KMS-11 (cell line): ENCODE measurements around the gene CBX6.
"Not testable (repeated sequence)": the region's sequence is repeated elsewhere in the genome, so short reads cannot be mapped to it uniquely, and the experiment has no call there.

Source experiments
- H2AFZ ChIP-seq: fragments of 200-600 bp; sonication (generic); 2 replicates; pipeline ENCODE4 v1.6.1; 2016; ENCODE audit warnings: antibody characterized with exemption, mixed run types, low read depth
- H3K27ac ChIP-seq: fragments of 200-600 bp; sonication (generic); 2 replicates; pipeline ENCODE4 v1.6.1; 2016; ENCODE audit warnings: mild to moderate bottlenecking, mixed run types
- H3K27me3 ChIP-seq: fragments of 200-600 bp; sonication (generic); 2 replicates; pipeline ENCODE4 v1.6.1; 2017; ENCODE audit warnings: mild to moderate bottlenecking, low read depth, mixed run types, moderate library complexity; ENCODE audit not compliant: insufficient read depth
- H3K36me3 ChIP-seq: fragments of 200-600 bp; sonication (generic); 2 replicates; pipeline ENCODE4 v1.6.1; 2017; ENCODE audit warnings: mild to moderate bottlenecking, mixed run types; ENCODE audit not compliant: insufficient read depth
- H3K4me1 ChIP-seq: fragments of 200-600 bp; sonication (generic); 2 replicates; pipeline ENCODE4 v1.6.1; 2016; ENCODE audit warnings: mild to moderate bottlenecking, low read depth, mixed run types; ENCODE audit not compliant: poor library complexity, severe bottlenecking
- H3K4me2 ChIP-seq: fragments of 200-600 bp; sonication (generic); 2 replicates; pipeline ENCODE4 v1.7.0; 2016; ENCODE audit warnings: mild to moderate bottlenecking, mixed run types
- H3K4me3 ChIP-seq: fragments of 200-600 bp; sonication (generic); IDR thresholded peaks from 2 replicates; pipeline ENCODE4 v1.6.1; 2017; ENCODE audit warnings: low read depth, low read length, mixed read lengths; ENCODE audit not compliant: insufficient read depth
- H3K79me2 ChIP-seq: fragments of 200-600 bp; sonication (generic); 2 replicates; pipeline ENCODE4 v1.6.1; 2016; ENCODE audit warnings: low read depth, mixed run types; ENCODE audit not compliant: insufficient read depth
- H3K9ac ChIP-seq: fragments of 200-600 bp; sonication (generic); 2 replicates; pipeline ENCODE4 v1.6.1; 2016; ENCODE audit warnings: mild to moderate bottlenecking, mixed run types
- H4K20me1 ChIP-seq: fragments of 200-600 bp; sonication (generic); 2 replicates; pipeline ENCODE4 v1.6.1; 2016; ENCODE audit warnings: mild to moderate bottlenecking, mixed run types; ENCODE audit not compliant: insufficient read depth
- CTCF ChIP-seq: fragments of 200-600 bp; sonication (generic); conservative IDR thresholded peaks from 2 replicates; pipeline ENCODE4 v1.6.1; 2017; ENCODE audit warnings: low read depth, mild to moderate bottlenecking, antibody characterized with exemption, low read length, moderate library complexity, mixed read lengths

The CBX6 gene

GRCh38 chr22:38861170-38861876, 10.7 kb downstream of the CBX6 start:
- no peak overlapping the region for H3K4me3 ChIP-seq
- H3K27ac ChIP-seq: no peak overlapping the region
- no peaks in the 10 kb centered on the region for H3K36me3 ChIP-seq
- no peaks in the 10 kb centered on the region for H3K79me2 ChIP-seq
- H2AFZ ChIP-seq: no peak overlapping the region
- no peaks in the 10 kb centered on the region for H4K20me1 ChIP-seq
- TF ChIP-seq CTCF: no peak
- no peak overlapping the region for H3K9ac ChIP-seq
- H3K27me3 ChIP-seq: peaks cover 14% of the 10 kb centered on the region; the same call in 1 of the 2 replicates
- no peak overlapping the region for H3K4me2 ChIP-seq
- no peaks in the 10 kb centered on the region for H3K4me1 ChIP-seq

GRCh38 chr22:38860283-38861169, 11.5 kb downstream of the CBX6 start:
- H3K4me2 ChIP-seq: no peak overlapping the region
- no peak overlapping the region for H3K27ac ChIP-seq
- H3K27me3 ChIP-seq: peaks cover 20% of the 10 kb centered on the region; the same call in 1 of the 2 replicates
- H3K4me1 ChIP-seq: no peaks in the 10 kb centered on the region
- no peaks in the 10 kb centered on the region for H3K79me2 ChIP-seq
- no peak overlapping the region for H3K9ac ChIP-seq
- no peaks in the 10 kb centered on the region for H4K20me1 ChIP-seq
- H3K4me3 ChIP-seq: no peak overlapping the region
- H2AFZ ChIP-seq: no peak overlapping the region
- no peaks in the 10 kb centered on the region for H3K36me3 ChIP-seq
- TF ChIP-seq CTCF: no peak

- Histone ChIP-seq H3K4me1 (no peaks in the 10 kb centered on the region), H4K20me1 (no peaks in the 10 kb centered on the region), H3K27me3 (peaks cover 24% of the 10 kb centered on the region; the same call in 1 of the 2 replicates), H3K4me2 (no peak overlapping the region), H3K9ac (no peak overlapping the region), H3K4me3 (no peak overlapping the region), H2AFZ (no peak overlapping the region), H3K27ac (no peak overlapping the region), H3K79me2 (no peaks in the 10 kb centered on the region), H3K36me3 (no peaks in the 10 kb centered on the region)
- TF ChIP-seq CTCF: no peak
Observed at GRCh38 chr22:38859581-38860282, 12.3 kb downstream of the CBX6 start.

GRCh38 chr22:38858492-38858891, 13.5 kb downstream of the CBX6 start:
- no peak overlapping the region for H2AFZ ChIP-seq
- H3K79me2 ChIP-seq: no peaks in the 10 kb centered on the region
- H3K4me3 ChIP-seq: no peak overlapping the region
- no peaks in the 10 kb centered on the region for H4K20me1 ChIP-seq
- H3K36me3 ChIP-seq: no peaks in the 10 kb centered on the region
- H3K4me1 ChIP-seq: no peaks in the 10 kb centered on the region
- H3K4me2 ChIP-seq: no peak overlapping the region
- no peak overlapping the region for H3K9ac ChIP-seq
- H3K27ac ChIP-seq: no peak overlapping the region
- no peak for TF ChIP-seq CTCF
- H3K27me3 ChIP-seq: peaks cover 26% of the 10 kb centered on the region; the same call in 1 of the 2 replicates

- not testable (repeated sequence) for H4K20me1 ChIP-seq, H3K4me3 ChIP-seq, H3K27ac ChIP-seq, H3K9ac ChIP-seq, H3K36me3 ChIP-seq, H3K4me1 ChIP-seq, H2AFZ ChIP-seq, H3K79me2 ChIP-seq, H3K4me2 ChIP-seq
- peaks cover 65% of the 10 kb centered on the region; the same call in 1 of the 2 replicates for H3K27me3 ChIP-seq
Observed at GRCh38 chr22:38854476-38854875, 17.5 kb downstream of the CBX6 start.

GRCh38 chr22:38853883-38854282, 18.1 kb downstream of the CBX6 start:
- H3K27me3 ChIP-seq: peaks cover 71% of the 10 kb centered on the region; the same call in 1 of the 2 replicates
- not testable (repeated sequence) for H3K4me2 ChIP-seq, H2AFZ ChIP-seq, H3K27ac ChIP-seq, H3K4me1 ChIP-seq, H3K79me2 ChIP-seq, H3K4me3 ChIP-seq, H3K36me3 ChIP-seq, H4K20me1 ChIP-seq, H3K9ac ChIP-seq
